Vagina (tissue), 2 donors: ENCODE data around the gene SDK2. TPM values are rescaled to one million over a fixed set of nuclear protein-coding genes. Genes with fewer than 3 reads are reported as not detected.

Experiments used
- DNase-seq, 2 donors: peaks; one replicate each; pipeline ENCODE4 v3.0.0-alpha.2; 2017; ENCODE audit errors: extremely low spot score in 2 of 2
- H3K27ac ChIP-seq: fragments of 200-600 bp; sonication (generic); one replicate; pipeline ENCODE4 v1.5.1; 2019
- H3K27me3 ChIP-seq: fragments of 200-600 bp; sonication (generic); one replicate; pipeline ENCODE4 v1.5.1; 2019
- H3K36me3 ChIP-seq, 2 donors: fragments of 200-600 bp; sonication (generic); one replicate each; pipeline ENCODE4 v1.5.1; 2017 to 2019
- H3K4me1 ChIP-seq: fragments of 200-600 bp; sonication (generic); one replicate; pipeline ENCODE4 v1.5.1; 2019
- H3K4me3 ChIP-seq, 2 donors: fragments of 200-600 bp; sonication (generic); 1 replicate in 1 of 2; 2 replicates in 1 of 2; pipeline ENCODE4 v1.5.1; 2016 to 2019
- H3K9me3 ChIP-seq: fragments of 200-600 bp; sonication (generic); one replicate; pipeline ENCODE4 v1.5.1; 2019
- POLR2A ChIP-seq, 2 donors: fragments of 450-650 bp; IDR thresholded peaks; one replicate each; pipeline ENCODE4 v1.6.1; 2017; ENCODE audit warnings: antibody characterized with exemption in 2 of 2, mild to moderate bottlenecking in 2 of 2, moderate library complexity in 2 of 2
- POLR2AphosphoS5 ChIP-seq, 2 donors: sonication (generic); formaldehyde crosslinking; IDR thresholded peaks; one replicate each; pipeline ENCODE4 v1.9.0; 2017; ENCODE audit warnings: antibody characterized with exemption in 2 of 2, mild to moderate bottlenecking in 2 of 2, low read depth in 1 of 2; ENCODE audit not compliant: insufficient read depth in 1 of 2
- intact Hi-C: fragments of 100-400 bp; cut with DNase I; formaldehyde crosslinking; loops from one replicate; pipeline ENCODE4 v1.15.1; 2023
- total RNA-seq: library from RNA; depleted of rRNA; stranded (reverse); fragments of >200 nt; gene quantifications from one replicate; pipeline ENCODE4 v1.2.3, GENCODE V29; 2016
- TF ChIP-seq, protein P1 (sequence below), 3 experiments: fragments of 450-650 bp in 2 of 3; fragments of 200-600 bp in 1 of 3; sonication (generic) in 1 of 3; IDR thresholded peaks; one replicate each; pipeline ENCODE4 v1.5.1; 2017 to 2019; ENCODE audit warnings: antibody characterized with exemption in 3 of 3, mild to moderate bottlenecking in 2 of 3, moderate library complexity in 2 of 3

SDK2 gene
- total RNA-seq, 1 donor from 2014 or later, result 1.7 TPM

DNA sequence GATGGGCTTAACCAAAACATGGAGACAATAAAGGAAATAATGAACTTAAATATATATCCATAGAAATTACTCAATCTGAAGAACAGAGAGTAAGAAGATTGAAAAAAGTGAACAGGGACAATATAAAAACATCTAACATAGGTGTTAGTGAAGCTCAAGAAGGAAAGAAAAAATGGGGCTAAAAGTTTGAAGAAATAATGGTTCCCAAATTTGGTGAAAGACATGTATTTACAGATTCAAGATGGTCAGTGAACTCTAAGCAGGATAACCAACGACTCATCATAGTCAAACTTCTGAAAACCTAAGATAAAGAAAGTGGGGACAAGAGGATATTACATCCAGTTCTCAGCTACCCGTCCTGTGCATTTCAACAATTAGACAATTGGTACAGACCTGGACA, 22.6 kb downstream of the SDK2 start:
- intact Hi-C loops, result no loop called here

DNA sequence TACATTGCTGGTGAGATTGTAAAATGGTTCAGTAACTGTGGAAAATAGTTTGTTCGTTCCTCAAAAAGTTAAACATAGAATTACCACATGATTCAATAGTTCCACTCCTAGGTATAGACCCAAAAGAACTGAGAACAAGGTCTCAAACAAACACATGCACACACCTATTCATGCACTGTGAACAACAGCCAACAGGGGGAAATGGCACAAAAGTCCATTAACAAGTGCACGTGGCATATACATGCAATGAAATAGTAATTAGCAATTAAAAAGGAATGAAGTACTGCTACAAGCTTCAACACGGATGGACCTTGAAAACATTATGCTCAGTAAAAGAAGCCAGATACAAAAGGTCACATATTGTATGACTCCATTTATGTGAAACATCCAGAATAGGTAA, 23.8 kb downstream of the SDK2 start:
- no peak for DNase-seq
- TF ChIP-seq, protein P1, sequence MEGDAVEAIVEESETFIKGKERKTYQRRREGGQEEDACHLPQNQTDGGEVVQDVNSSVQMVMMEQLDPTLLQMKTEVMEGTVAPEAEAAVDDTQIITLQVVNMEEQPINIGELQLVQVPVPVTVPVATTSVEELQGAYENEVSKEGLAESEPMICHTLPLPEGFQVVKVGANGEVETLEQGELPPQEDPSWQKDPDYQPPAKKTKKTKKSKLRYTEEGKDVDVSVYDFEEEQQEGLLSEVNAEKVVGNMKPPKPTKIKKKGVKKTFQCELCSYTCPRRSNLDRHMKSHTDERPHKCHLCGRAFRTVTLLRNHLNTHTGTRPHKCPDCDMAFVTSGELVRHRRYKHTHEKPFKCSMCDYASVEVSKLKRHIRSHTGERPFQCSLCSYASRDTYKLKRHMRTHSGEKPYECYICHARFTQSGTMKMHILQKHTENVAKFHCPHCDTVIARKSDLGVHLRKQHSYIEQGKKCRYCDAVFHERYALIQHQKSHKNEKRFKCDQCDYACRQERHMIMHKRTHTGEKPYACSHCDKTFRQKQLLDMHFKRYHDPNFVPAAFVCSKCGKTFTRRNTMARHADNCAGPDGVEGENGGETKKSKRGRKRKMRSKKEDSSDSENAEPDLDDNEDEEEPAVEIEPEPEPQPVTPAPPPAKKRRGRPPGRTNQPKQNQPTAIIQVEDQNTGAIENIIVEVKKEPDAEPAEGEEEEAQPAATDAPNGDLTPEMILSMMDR (IDR thresholded peaks at IDR 0.05), result no peak
- TF ChIP-seq POLR2AphosphoS5 (IDR thresholded peaks at IDR 0.05; ENCODE audit: insufficient read depth in 1 of 2, low read depth in 1 of 2) (no peak), POLR2A (IDR thresholded peaks at IDR 0.05) (no peak)
- H3K4me3 ChIP-seq, result no peak overlapping the region
- H3K27me3 ChIP-seq, result no peaks in the 10 kb centered on the region
- H3K36me3 ChIP-seq, result no peaks in the 10 kb centered on the region
- intact Hi-C loops, result no loop called here
- no peak overlapping the region for H3K27ac ChIP-seq
- no peaks in the 10 kb centered on the region for H3K4me1 ChIP-seq
- H3K9me3 ChIP-seq, result no peaks in the 10 kb centered on the region

More for the DNA sequence above, 22.6 kb downstream of the SDK2 start:
- H3K4me1 ChIP-seq, result no peaks in the 10 kb centered on the region
- no peak overlapping the region for H3K27ac ChIP-seq
- DNase-seq, result no peak
- no peaks in the 10 kb centered on the region for H3K36me3 ChIP-seq
- TF ChIP-seq POLR2A (IDR thresholded peaks at IDR 0.05) (no peak), POLR2AphosphoS5 (IDR thresholded peaks at IDR 0.05; ENCODE audit: insufficient read depth in 1 of 2, low read depth in 1 of 2) (no peak)
- TF ChIP-seq, protein P1 (IDR thresholded peaks at IDR 0.05), result no peak
- H3K4me3 ChIP-seq, result no peak overlapping the region
- no peaks in the 10 kb centered on the region for H3K9me3 ChIP-seq
- H3K27me3 ChIP-seq, result no peaks in the 10 kb centered on the region

DNA sequence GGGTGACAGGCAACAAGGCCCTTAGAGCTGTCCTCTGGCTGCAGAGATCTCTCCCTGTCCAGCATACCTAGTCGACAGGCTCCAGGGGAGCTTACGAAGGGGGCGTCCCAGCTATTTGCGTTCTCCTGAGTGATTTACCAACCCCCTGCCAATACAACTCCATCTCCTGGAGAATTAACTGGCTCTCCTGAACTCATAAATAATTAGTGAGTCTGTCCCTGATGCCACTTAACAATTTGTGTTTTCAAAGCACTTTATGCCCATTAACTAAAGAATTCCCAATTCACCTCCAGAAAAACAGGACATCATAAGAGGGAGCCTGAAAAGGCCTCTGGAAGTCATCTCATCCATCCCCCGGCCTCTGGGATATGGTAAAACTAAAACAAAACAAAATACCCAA, 26.7 kb downstream of the SDK2 start:
- H3K4me3 ChIP-seq, result no peak overlapping the region
- no peak overlapping the region for H3K27ac ChIP-seq
- intact Hi-C loops, result no loop called here
- H3K9me3 ChIP-seq, result no peaks in the 10 kb centered on the region
- no peaks in the 10 kb centered on the region for H3K36me3 ChIP-seq
- TF ChIP-seq, protein P1 (IDR thresholded peaks at IDR 0.05), result no peak
- no peak for TF ChIP-seq POLR2A (IDR thresholded peaks at IDR 0.05)
- no peak for TF ChIP-seq POLR2AphosphoS5 (IDR thresholded peaks at IDR 0.05; ENCODE audit: insufficient read depth in 1 of 2, low read depth in 1 of 2)
- DNase-seq, result no peak
- no peaks in the 10 kb centered on the region for H3K27me3 ChIP-seq
- H3K4me1 ChIP-seq, result peaks cover 13% of the 10 kb centered on the region

DNA sequence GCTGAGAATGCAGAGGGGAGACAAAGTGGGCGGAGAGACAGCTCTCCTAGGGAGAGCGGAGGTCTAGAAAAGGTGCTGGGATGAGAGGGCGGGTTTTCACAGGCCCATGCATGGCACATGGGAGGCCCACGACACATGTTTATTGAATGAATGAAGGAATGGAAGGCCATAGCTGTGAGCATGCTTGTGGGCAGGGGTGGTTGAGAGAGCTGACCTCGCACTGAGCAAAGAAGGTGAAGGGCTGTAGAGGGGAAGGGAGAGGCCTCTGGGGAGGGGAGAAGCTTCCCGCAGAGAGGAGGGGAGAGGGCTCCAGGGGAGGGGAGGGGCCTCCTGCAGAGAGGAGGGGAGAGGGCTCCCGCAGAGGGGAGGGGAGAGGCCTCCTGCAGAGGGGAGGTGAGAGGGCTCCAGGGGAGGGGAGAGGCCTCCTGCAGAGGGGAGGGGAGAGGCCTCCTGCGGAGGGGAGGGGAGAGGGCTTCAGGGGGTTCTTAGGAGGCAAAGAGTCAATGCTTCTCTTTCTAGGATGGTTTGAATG, 27.3 kb downstream of the SDK2 start:
- no peak overlapping the region for H3K4me3 ChIP-seq
- H3K27me3 ChIP-seq, result no peaks in the 10 kb centered on the region
- H3K4me1 ChIP-seq, result peaks cover 19% of the 10 kb centered on the region
- intact Hi-C loops, result no loop called here
- TF ChIP-seq POLR2AphosphoS5 (IDR thresholded peaks at IDR 0.05; ENCODE audit: insufficient read depth in 1 of 2, low read depth in 1 of 2) (no peak), POLR2A (IDR thresholded peaks at IDR 0.05) (no peak)
- TF ChIP-seq, protein P1 (IDR thresholded peaks at IDR 0.05), result no peak
- H3K27ac ChIP-seq, result no peak overlapping the region
- DNase-seq, result no peak
- no peaks in the 10 kb centered on the region for H3K9me3 ChIP-seq
- no peaks in the 10 kb centered on the region for H3K36me3 ChIP-seq

DNA sequence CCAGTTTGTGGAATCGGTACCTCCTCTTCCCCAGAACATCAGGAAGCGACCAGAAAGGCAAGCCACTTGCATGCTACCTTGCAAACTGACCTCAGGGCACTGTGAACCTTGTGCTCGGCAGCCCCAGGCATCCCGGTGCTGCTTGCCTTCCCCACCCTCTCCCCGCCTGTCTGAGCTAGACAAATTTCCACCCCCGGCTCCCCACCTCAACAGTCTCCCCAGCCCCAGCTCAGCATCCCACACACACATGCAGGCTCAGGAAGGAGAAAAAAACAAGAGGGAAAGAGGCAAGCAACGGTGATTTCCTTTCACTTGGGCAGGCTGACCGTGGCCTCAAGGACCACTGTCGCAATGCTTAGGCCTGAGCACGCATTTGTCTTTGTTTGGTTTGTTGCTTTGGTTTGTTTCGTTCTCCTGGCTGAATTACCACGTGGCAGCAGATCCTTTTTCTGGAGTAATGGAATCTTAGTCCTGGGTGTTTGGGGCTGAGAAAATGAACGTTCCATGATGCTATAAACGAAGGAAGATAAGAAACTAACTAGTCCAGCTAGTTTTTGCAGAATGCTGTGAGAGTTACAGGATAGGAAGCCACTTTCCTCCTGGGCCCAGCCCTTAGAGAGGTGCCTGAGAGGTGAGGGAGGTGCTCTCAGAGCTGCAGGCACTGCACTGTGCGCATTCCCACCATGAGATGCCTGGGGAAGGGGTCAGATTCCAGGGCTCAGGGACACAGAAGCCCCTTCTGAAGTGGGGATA, 27.9 kb downstream of the SDK2 start:
- Histone ChIP-seq H3K36me3 (no peaks in the 10 kb centered on the region), H3K27me3 (no peaks in the 10 kb centered on the region), H3K4me3 (no peak overlapping the region), H3K27ac (no peak overlapping the region), H3K4me1 (peaks cover 20% of the 10 kb centered on the region), H3K9me3 (no peaks in the 10 kb centered on the region)
- no peak for TF ChIP-seq POLR2A (IDR thresholded peaks at IDR 0.05)
- TF ChIP-seq POLR2AphosphoS5 (IDR thresholded peaks at IDR 0.05; ENCODE audit: insufficient read depth in 1 of 2, low read depth in 1 of 2), result no peak
- TF ChIP-seq, protein P1 (IDR thresholded peaks at IDR 0.05), result no peak
- intact Hi-C loops, result no loop called here
- DNase-seq, result no peak
